K562 (cell line): Measurements from ENCODE around the gene USP17L30.
"Not testable (repeated sequence)": the region's sequence is repeated elsewhere in the genome, so short reads cannot be mapped to it uniquely, and the experiment has no call there.

Experiments
- CBFA2T2 ChIP-seq: fragments of 450-650 bp; conservative IDR thresholded peaks from 2 replicates; pipeline ENCODE4 v1.6.1; 2017; ENCODE audit warnings: mild to moderate bottlenecking
- CBX2 ChIP-seq: fragments of 200-600 bp; sonication (generic); IDR thresholded peaks from one replicate; pipeline ENCODE4 v1.6.1; 2012; ENCODE audit warnings: mild to moderate bottlenecking, low read length, inconsistent platforms; ENCODE audit not compliant: insufficient read depth, poor library complexity, severe bottlenecking
- CREB1 ChIP-seq, 2 experiments: sonication (generic) in 1 of 2; formaldehyde crosslinking in 1 of 2; IDR thresholded peaks; 2 replicates each; pipeline versions ENCODE4 v1.6.1 to v1.8.0; 2012 to 2022; ENCODE audit warnings: inconsistent platforms in 1 of 2, mild to moderate bottlenecking in 1 of 2, missing genetic modification reagents in 1 of 2, moderate library complexity in 1 of 2
- MYC ChIP-seq, 2 experiments: fragments of 250-450 bp in 1 of 2; sonication (Bioruptor Pico) in 1 of 2; IDR thresholded peaks; 2 replicates each; pipeline versions ENCODE4 v1.5.1 to v1.6.1; 2012 to 2021; ENCODE audit warnings: low read depth in 2 of 2, borderline replicate concordance in 1 of 2, improper control_type of control experiment in 1 of 2, low read length in 1 of 2, mild to moderate bottlenecking in 1 of 2, moderate library complexity in 1 of 2
- RAD21 ChIP-seq, 2 experiments: fragments of 250-450 bp in 1 of 2; fragments of 450-650 bp in 1 of 2; sonication (Bioruptor Pico) in 1 of 2; formaldehyde crosslinking in 1 of 2; IDR thresholded peaks in 1 of 2; conservative IDR thresholded peaks in 1 of 2; 2 replicates each; pipeline versions ENCODE4 v1.4.0 to v1.8.0; 2020 to 2022; ENCODE audit warnings: mild to moderate bottlenecking in 2 of 2, moderate library complexity in 1 of 2
- SAFB ChIP-seq: fragments of 200-400 bp; formaldehyde crosslinking; IDR thresholded peaks from 2 replicates; pipeline ENCODE4 v1.6.1; 2017; ENCODE audit warnings: low read depth, low read length, borderline replicate concordance
- SMAD4 ChIP-seq: fragments of 250-450 bp; sonication (Bioruptor Pico); conservative IDR thresholded peaks from 2 replicates; pipeline ENCODE4 v1.8.0; 2021; ENCODE audit warnings: inconsistent platforms, mild to moderate bottlenecking, moderate library complexity
- ZFX ChIP-seq: sonication (generic); formaldehyde crosslinking; IDR thresholded peaks from 2 replicates; pipeline ENCODE4 v1.8.0; 2022; ENCODE audit warnings: mild to moderate bottlenecking, missing genetic modification reagents, moderate library complexity
- ZNF175 ChIP-seq: fragments of 200-800 bp; sonication (Bioruptor generic); IDR thresholded peaks from 2 replicates; pipeline ENCODE4 v1.6.1; 2016; ENCODE audit warnings: low read depth, mild to moderate bottlenecking, missing genetic modification characterization, missing compliant biosample characterization
- ZNF431 ChIP-seq: sonication (generic); formaldehyde crosslinking; IDR thresholded peaks from 2 replicates; pipeline ENCODE4 v1.8.0; 2022; ENCODE audit warnings: mild to moderate bottlenecking, missing genetic modification reagents
- ZNF561 ChIP-seq: fragments of 450-650 bp; formaldehyde crosslinking; conservative IDR thresholded peaks from 2 replicates; pipeline ENCODE4 v1.4.0; 2020; ENCODE audit warnings: mild to moderate bottlenecking, moderate library complexity
- TF ChIP-seq, protein P1 (sequence below), 3 experiments: IDR thresholded peaks in 2 of 3; conservative IDR thresholded peaks in 1 of 3; 2 replicates each; pipeline ENCODE4 v1.5.1; 2011 to 2012; ENCODE audit warnings: low read length in 3 of 3, mild to moderate bottlenecking in 3 of 3, control low read depth in 2 of 3, improper control_type of control experiment in 1 of 3, inconsistent platforms in 1 of 3, low read depth in 1 of 3, mixed read lengths in 1 of 3, moderate library complexity in 1 of 3; ENCODE audit not compliant: insufficient read depth in 2 of 3
- TF ChIP-seq, protein P2 (sequence below): fragments of 250-450 bp; sonication (Bioruptor Pico); IDR thresholded peaks from 2 replicates; pipeline ENCODE4 v1.5.0; 2020; ENCODE audit warnings: mild to moderate bottlenecking, borderline replicate concordance
- TF ChIP-seq, protein P3 (sequence below): fragments of 150-350 bp; IDR thresholded peaks from 2 replicates; pipeline ENCODE4 v1.6.1; 2014; ENCODE audit warnings: low read depth, mild to moderate bottlenecking, low read length, borderline replicate concordance

DNA sequence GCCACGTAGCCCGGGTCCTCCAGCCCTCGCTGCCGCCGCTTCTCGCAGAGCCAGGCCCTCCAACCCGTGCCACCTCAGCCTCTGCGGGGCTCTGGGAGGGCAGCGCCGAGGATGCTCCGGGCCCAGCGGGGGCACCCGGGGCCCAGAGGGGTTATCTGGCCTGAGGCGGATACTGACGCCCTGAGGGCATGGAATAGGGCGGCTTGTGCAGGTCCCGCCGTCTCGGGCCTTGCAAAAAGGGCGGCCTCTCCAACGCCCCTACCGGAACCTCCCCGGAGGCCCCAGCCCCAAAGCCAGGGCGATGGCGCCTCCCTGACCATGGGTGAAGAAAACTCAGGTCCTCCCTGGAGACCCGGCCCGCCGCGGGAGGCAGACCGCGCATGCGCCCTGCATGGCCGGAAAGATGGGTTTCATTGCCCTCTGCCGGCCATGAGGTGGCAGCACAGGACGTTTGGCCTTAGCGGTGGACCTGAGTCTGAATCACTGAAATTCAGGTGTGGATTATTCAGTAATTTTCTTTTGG is 18.1 kb downstream of the USP17L30 start:
- not testable (repeated sequence) for TF ChIP-seq ZNF175 (CRISPR knock-in tag); CREB1 (IDR thresholded peaks at IDR 0.05); CREB1 (CRISPR knock-in tag; IDR thresholded peaks at IDR 0.05); MYC (IDR thresholded peaks at IDR 0.05; ENCODE audit: low read depth, low read length); MYC (CRISPR knock-in tag; IDR thresholded peaks at IDR 0.05; ENCODE audit: borderline replicate concordance, low read depth); CBX2; SMAD4 (CRISPR knock-in tag); SAFB; CBFA2T2; ZNF431 (CRISPR knock-in tag); ZNF561 (CRISPR knock-in tag); ZFX (CRISPR knock-in tag)
- TF ChIP-seq, protein P1, sequence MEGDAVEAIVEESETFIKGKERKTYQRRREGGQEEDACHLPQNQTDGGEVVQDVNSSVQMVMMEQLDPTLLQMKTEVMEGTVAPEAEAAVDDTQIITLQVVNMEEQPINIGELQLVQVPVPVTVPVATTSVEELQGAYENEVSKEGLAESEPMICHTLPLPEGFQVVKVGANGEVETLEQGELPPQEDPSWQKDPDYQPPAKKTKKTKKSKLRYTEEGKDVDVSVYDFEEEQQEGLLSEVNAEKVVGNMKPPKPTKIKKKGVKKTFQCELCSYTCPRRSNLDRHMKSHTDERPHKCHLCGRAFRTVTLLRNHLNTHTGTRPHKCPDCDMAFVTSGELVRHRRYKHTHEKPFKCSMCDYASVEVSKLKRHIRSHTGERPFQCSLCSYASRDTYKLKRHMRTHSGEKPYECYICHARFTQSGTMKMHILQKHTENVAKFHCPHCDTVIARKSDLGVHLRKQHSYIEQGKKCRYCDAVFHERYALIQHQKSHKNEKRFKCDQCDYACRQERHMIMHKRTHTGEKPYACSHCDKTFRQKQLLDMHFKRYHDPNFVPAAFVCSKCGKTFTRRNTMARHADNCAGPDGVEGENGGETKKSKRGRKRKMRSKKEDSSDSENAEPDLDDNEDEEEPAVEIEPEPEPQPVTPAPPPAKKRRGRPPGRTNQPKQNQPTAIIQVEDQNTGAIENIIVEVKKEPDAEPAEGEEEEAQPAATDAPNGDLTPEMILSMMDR (IDR thresholded peaks at IDR 0.05 in 2 of 3, conservative IDR thresholded peaks at IDR 0.05 in 1 of 3; ENCODE audit: insufficient read depth in 2 of 3, low read depth in 1 of 3, low read length in 3 of 3) = peak in 2 of 3 experiments; percentile 30 to 49; a peak in 2 of 6 replicates
- TF ChIP-seq, protein P2, sequence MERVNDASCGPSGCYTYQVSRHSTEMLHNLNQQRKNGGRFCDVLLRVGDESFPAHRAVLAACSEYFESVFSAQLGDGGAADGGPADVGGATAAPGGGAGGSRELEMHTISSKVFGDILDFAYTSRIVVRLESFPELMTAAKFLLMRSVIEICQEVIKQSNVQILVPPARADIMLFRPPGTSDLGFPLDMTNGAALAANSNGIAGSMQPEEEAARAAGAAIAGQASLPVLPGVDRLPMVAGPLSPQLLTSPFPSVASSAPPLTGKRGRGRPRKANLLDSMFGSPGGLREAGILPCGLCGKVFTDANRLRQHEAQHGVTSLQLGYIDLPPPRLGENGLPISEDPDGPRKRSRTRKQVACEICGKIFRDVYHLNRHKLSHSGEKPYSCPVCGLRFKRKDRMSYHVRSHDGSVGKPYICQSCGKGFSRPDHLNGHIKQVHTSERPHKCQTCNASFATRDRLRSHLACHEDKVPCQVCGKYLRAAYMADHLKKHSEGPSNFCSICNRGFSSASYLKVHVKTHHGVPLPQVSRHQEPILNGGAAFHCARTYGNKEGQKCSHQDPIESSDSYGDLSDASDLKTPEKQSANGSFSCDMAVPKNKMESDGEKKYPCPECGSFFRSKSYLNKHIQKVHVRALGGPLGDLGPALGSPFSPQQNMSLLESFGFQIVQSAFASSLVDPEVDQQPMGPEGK (CRISPR knock-in tag) = not testable (repeated sequence)
- TF ChIP-seq, protein P3, sequence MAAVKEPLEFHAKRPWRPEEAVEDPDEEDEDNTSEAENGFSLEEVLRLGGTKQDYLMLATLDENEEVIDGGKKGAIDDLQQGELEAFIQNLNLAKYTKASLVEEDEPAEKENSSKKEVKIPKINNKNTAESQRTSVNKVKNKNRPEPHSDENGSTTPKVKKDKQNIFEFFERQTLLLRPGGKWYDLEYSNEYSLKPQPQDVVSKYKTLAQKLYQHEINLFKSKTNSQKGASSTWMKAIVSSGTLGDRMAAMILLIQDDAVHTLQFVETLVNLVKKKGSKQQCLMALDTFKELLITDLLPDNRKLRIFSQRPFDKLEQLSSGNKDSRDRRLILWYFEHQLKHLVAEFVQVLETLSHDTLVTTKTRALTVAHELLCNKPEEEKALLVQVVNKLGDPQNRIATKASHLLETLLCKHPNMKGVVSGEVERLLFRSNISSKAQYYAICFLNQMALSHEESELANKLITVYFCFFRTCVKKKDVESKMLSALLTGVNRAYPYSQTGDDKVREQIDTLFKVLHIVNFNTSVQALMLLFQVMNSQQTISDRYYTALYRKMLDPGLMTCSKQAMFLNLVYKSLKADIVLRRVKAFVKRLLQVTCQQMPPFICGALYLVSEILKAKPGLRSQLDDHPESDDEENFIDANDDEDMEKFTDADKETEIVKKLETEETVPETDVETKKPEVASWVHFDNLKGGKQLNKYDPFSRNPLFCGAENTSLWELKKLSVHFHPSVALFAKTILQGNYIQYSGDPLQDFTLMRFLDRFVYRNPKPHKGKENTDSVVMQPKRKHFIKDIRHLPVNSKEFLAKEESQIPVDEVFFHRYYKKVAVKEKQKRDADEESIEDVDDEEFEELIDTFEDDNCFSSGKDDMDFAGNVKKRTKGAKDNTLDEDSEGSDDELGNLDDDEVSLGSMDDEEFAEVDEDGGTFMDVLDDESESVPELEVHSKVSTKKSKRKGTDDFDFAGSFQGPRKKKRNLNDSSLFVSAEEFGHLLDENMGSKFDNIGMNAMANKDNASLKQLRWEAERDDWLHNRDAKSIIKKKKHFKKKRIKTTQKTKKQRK = not testable (repeated sequence)
- TF ChIP-seq RAD21 (CRISPR knock-in tag; conservative IDR thresholded peaks at IDR 0.05 in 1 of 2, IDR thresholded peaks at IDR 0.05 in 1 of 2) = peak in 1 of 2 experiments; percentile 61; a peak in 3 of 4 replicates
